Measurements from ENCODE around the gene TMEM212.
"Not testable (repeated sequence)": the region's sequence is repeated elsewhere in the genome, so short reads cannot be mapped to it uniquely, and the experiment has no call there.

TMEM212 gene

GRCh38 chr3:171895291-171895690, 52.1 kb downstream of the TMEM212 start:
- DNase-seq: no peak

GRCh38 chr3:171895900-171896299, 52.8 kb downstream of the TMEM212 start:
- no peak for DNase-seq

- DNase-seq: no peak
Measured at GRCh38 chr3:171896316-171896715, 53.2 kb downstream of the TMEM212 start.

- no peak for DNase-seq
Measured at GRCh38 chr3:171898192-171898591, 55.0 kb downstream of the TMEM212 start.

- no peak for DNase-seq
Measured at GRCh38 chr3:171900446-171900845, 57.3 kb downstream of the TMEM212 start.

GRCh38 chr3:171901615-171902312, 58.6 kb downstream of the TMEM212 start:
- no peak for DNase-seq

- DNase-seq: no peak
Measured at GRCh38 chr3:171904829-171905228, 61.7 kb downstream of the TMEM212 start.

GRCh38 chr3:171906503-171906902, 63.4 kb downstream of the TMEM212 start:
- not testable (repeated sequence) for DNase-seq

GRCh38 chr3:171906951-171907676, 64.0 kb downstream of the TMEM212 start:
- DNase-seq: no peak

- DNase-seq: no peak
Measured at GRCh38 chr3:171907761-171908160, 64.6 kb downstream of the TMEM212 start.

- no peak for DNase-seq
Measured at GRCh38 chr3:171908731-171909130, 65.6 kb downstream of the TMEM212 start.
